HEK293 (cell line): ENCODE data around the gene GLIS1.

ENCODE experiments used
- CTCF ChIA-PET: fragments of 350-600 bp; formaldehyde crosslinking; extraction: SDS; loops from one replicate; lab custom pipeline; 2021; ENCODE audit warnings: antibody characterized with exemption; lab: Yijun Ruan, JAX
- POLR2A ChIA-PET: fragments of 300-600 bp; formaldehyde crosslinking; extraction: SDS; loops from one replicate; lab custom pipeline; 2020; ENCODE audit warnings: antibody characterized with exemption, inconsistent platforms; lab: Yijun Ruan, JAX
- H3K27ac ChIP-seq: fragments of 200-500 bp; sonication (Bioruptor generic); 2 replicates; pipeline ENCODE4 v1.5.1; 2014; ENCODE audit warnings: low read depth, low read length, control low read depth, inconsistent platforms; ENCODE audit errors: extremely low read depth
- H3K36me3 ChIP-seq, 2 experiments: fragments of 200-500 bp in 1 of 2; sonication (Bioruptor generic) in 1 of 2; 1 replicate in 1 of 2; 2 replicates in 1 of 2; pipeline ENCODE4 v1.5.1; 2014 to 2017; ENCODE audit warnings: inconsistent platforms in 2 of 2, low read length in 2 of 2; ENCODE audit not compliant: control insufficient read depth in 2 of 2, insufficient read depth in 1 of 2
- H3K4me1 ChIP-seq: fragments of 200-500 bp; sonication (Bioruptor generic); 2 replicates; pipeline ENCODE4 v1.5.1; 2014; ENCODE audit warnings: mild to moderate bottlenecking, low read length, inconsistent platforms; ENCODE audit not compliant: control insufficient read depth, insufficient read depth
- H3K4me3 ChIP-seq: 2 replicates; pipeline ENCODE4 v1.5.1; 2011; ENCODE audit warnings: low read depth, mild to moderate bottlenecking, control low read depth, low read length, moderate library complexity
- H3K9me3 ChIP-seq: fragments of 200-500 bp; sonication (Bioruptor generic); 2 replicates; pipeline ENCODE4 v1.5.1; 2014; ENCODE audit warnings: low read depth, low read length, inconsistent platforms; ENCODE audit not compliant: control insufficient read depth, insufficient read depth
- GLIS2 ChIP-seq: fragments of 450-650 bp; formaldehyde crosslinking; IDR thresholded peaks from 2 replicates; pipeline ENCODE4 v1.5.1; 2016; ENCODE audit warnings: missing biosample characterization, missing genetic modification characterization
- HOXC10 ChIP-seq: sonication (generic); formaldehyde crosslinking; IDR thresholded peaks from 2 replicates; pipeline ENCODE4 v1.8.1; 2023; ENCODE audit warnings: mild to moderate bottlenecking, missing genetic modification reagents
- KLF1 ChIP-seq: fragments of 450-650 bp; formaldehyde crosslinking; IDR thresholded peaks from 2 replicates; pipeline ENCODE4 v1.5.1; 2016; ENCODE audit warnings: missing biosample characterization, missing genetic modification characterization
- MEIS1 ChIP-seq: sonication (generic); formaldehyde crosslinking; IDR thresholded peaks from 2 replicates; pipeline ENCODE4 v1.8.1; 2022; ENCODE audit warnings: missing genetic modification reagents, mild to moderate bottlenecking, borderline replicate concordance
- MYNN ChIP-seq: fragments of 450-650 bp; formaldehyde crosslinking; IDR thresholded peaks from 2 replicates; pipeline ENCODE4 v1.5.1; 2016; ENCODE audit warnings: missing biosample characterization, missing genetic modification characterization, borderline replicate concordance
- RBAK ChIP-seq: fragments of 450-650 bp; formaldehyde crosslinking; IDR thresholded peaks from 2 replicates; pipeline ENCODE4 v1.5.1; 2016; ENCODE audit warnings: missing biosample characterization, missing genetic modification characterization
- SCRT1 ChIP-seq: fragments of 450-650 bp; formaldehyde crosslinking; IDR thresholded peaks from 2 replicates; pipeline ENCODE4 v1.5.1; 2016; ENCODE audit warnings: missing biosample characterization, missing genetic modification characterization, borderline replicate concordance
- SP3 ChIP-seq: fragments of 450-650 bp; formaldehyde crosslinking; IDR thresholded peaks from 2 replicates; pipeline ENCODE4 v1.5.1; 2016; ENCODE audit warnings: missing biosample characterization, missing genetic modification characterization
- ZFP41 ChIP-seq: fragments of 450-650 bp; formaldehyde crosslinking; IDR thresholded peaks from 2 replicates; pipeline ENCODE4 v1.5.1; 2016; ENCODE audit warnings: missing biosample characterization, missing genetic modification characterization, borderline replicate concordance
- ZNF426 ChIP-seq: fragments of 450-650 bp; formaldehyde crosslinking; IDR thresholded peaks from 2 replicates; pipeline ENCODE4 v1.5.1; 2017; ENCODE audit warnings: missing biosample characterization, missing genetic modification characterization, mild to moderate bottlenecking, inconsistent platforms, moderate library complexity
- ZNF529 ChIP-seq: fragments of 450-650 bp; formaldehyde crosslinking; IDR thresholded peaks from 2 replicates; pipeline ENCODE4 v1.5.1; 2017; ENCODE audit warnings: missing genetic modification characterization, missing biosample characterization; ENCODE audit not compliant: insufficient replicate concordance
- ZNF548 ChIP-seq: fragments of 450-650 bp; formaldehyde crosslinking; IDR thresholded peaks from 2 replicates; pipeline ENCODE4 v1.5.1; 2016; ENCODE audit warnings: missing biosample characterization, missing genetic modification characterization
- ZNF658 ChIP-seq: fragments of 450-650 bp; formaldehyde crosslinking; IDR thresholded peaks from 2 replicates; pipeline ENCODE4; 2016; ENCODE audit warnings: missing biosample characterization, missing genetic modification characterization
- ZNF707 ChIP-seq: fragments of 450-650 bp; formaldehyde crosslinking; IDR thresholded peaks from 2 replicates; pipeline ENCODE4 v1.5.1; 2016; ENCODE audit warnings: missing biosample characterization, missing genetic modification characterization
- ZNF76 ChIP-seq: fragments of 450-650 bp; formaldehyde crosslinking; IDR thresholded peaks from 2 replicates; pipeline ENCODE4; 2016; ENCODE audit warnings: low read depth, missing biosample characterization, missing genetic modification characterization, borderline replicate concordance
- TF ChIP-seq, protein P1 (sequence below): fragments of 450-650 bp; formaldehyde crosslinking; IDR thresholded peaks from 2 replicates; pipeline ENCODE4 v1.5.1; 2016; ENCODE audit warnings: missing biosample characterization, missing genetic modification characterization
- TF ChIP-seq, protein P2 (sequence below): fragments of 450-650 bp; formaldehyde crosslinking; IDR thresholded peaks from 2 replicates; pipeline ENCODE4 v1.5.1; 2016; ENCODE audit warnings: missing biosample characterization, missing genetic modification characterization, borderline replicate concordance
- TF ChIP-seq, protein P3 (sequence below): fragments of 450-650 bp; formaldehyde crosslinking; IDR thresholded peaks from 2 replicates; pipeline ENCODE4 v1.5.1; 2016; ENCODE audit warnings: missing biosample characterization, missing genetic modification characterization

Gene GLIS1

DNA sequence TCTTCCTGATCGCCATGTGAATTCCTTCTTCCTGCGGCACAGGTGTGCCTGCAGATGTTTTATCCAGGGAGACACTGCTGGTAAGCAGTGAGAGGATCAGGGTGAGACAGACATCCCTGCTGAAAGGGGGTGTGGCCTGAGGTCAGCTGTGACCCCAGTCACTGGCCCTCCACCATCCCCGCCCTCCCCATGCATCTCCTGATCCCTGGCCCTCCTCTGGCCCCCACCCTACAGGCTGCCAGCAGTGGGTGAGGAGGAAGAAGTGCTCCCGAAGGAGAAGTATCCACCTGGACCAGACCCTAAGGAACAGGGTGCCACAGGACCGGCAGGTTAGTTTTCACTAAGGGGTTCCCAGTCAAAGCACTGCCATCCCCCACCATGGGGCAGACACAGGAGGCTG, 85.3 kb downstream of the GLIS1 start:
- no peaks in the 10 kb centered on the region for H3K36me3 ChIP-seq
- ChIA-PET CTCF (interaction anchor here (0.7 kb wide), 1 partner anchor 29 kb away, joined by 5 read pairs; no protein-coding TSS in a partner anchor), POLR2A (no interaction called here)
- TF ChIP-seq ZNF76 (tag by site-specific recombination) (no peak), GLIS2 (tag by site-specific recombination) (no peak), ZNF658 (tag by site-specific recombination) (no peak), KLF1 (no peak), HOXC10 (CRISPR knock-in tag) (no peak), ZNF548 (tag by site-specific recombination) (no peak), RBAK (tag by site-specific recombination) (no peak), MEIS1 (CRISPR knock-in tag) (no peak), SP3 (tag by site-specific recombination) (no peak), ZNF529 (tag by site-specific recombination) (no peak), ZNF707 (tag by site-specific recombination) (no peak), MYNN (tag by site-specific recombination) (no peak), ZFP41 (tag by site-specific recombination) (no peak), SCRT1 (no peak)
- TF ChIP-seq, protein P1, sequence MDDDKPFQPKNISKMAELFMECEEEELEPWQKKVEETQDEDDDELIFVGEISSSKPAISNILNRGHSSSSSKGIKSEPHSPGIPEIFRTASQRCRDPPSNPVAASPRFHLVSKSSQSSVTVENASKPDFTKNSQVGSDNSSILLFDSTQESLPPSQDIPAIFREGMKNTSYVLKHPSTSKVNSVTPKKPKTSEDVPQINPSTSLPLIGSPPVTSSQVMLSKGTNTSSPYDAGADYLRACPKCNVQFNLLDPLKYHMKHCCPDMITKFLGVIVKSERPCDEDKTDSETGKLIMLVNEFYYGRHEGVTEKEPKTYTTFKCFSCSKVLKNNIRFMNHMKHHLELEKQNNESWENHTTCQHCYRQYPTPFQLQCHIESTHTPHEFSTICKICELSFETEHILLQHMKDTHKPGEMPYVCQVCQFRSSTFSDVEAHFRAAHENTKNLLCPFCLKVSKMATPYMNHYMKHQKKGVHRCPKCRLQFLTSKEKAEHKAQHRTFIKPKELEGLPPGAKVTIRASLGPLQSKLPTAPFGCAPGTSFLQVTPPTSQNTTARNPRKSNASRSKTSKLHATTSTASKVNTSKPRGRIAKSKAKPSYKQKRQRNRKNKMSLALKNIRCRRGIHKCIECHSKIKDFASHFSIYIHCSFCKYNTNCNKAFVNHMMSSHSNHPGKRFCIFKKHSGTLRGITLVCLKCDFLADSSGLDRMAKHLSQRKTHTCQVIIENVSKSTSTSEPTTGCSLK (tag by site-specific recombination), result no peak
- TF ChIP-seq, protein P2, sequence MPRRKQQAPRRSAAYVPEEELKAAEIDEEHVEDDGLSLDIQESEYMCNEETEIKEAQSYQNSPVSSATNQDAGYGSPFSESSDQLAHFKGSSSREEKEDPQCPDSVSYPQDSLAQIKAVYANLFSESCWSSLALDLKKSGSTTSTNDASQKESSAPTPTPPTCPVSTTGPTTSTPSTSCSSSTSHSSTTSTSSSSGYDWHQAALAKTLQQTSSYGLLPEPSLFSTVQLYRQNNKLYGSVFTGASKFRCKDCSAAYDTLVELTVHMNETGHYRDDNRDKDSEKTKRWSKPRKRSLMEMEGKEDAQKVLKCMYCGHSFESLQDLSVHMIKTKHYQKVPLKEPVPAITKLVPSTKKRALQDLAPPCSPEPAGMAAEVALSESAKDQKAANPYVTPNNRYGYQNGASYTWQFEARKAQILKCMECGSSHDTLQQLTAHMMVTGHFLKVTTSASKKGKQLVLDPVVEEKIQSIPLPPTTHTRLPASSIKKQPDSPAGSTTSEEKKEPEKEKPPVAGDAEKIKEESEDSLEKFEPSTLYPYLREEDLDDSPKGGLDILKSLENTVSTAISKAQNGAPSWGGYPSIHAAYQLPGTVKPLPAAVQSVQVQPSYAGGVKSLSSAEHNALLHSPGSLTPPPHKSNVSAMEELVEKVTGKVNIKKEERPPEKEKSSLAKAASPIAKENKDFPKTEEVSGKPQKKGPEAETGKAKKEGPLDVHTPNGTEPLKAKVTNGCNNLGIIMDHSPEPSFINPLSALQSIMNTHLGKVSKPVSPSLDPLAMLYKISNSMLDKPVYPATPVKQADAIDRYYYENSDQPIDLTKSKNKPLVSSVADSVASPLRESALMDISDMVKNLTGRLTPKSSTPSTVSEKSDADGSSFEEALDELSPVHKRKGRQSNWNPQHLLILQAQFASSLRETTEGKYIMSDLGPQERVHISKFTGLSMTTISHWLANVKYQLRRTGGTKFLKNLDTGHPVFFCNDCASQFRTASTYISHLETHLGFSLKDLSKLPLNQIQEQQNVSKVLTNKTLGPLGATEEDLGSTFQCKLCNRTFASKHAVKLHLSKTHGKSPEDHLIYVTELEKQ, result no peak
- TF ChIP-seq, protein P3, sequence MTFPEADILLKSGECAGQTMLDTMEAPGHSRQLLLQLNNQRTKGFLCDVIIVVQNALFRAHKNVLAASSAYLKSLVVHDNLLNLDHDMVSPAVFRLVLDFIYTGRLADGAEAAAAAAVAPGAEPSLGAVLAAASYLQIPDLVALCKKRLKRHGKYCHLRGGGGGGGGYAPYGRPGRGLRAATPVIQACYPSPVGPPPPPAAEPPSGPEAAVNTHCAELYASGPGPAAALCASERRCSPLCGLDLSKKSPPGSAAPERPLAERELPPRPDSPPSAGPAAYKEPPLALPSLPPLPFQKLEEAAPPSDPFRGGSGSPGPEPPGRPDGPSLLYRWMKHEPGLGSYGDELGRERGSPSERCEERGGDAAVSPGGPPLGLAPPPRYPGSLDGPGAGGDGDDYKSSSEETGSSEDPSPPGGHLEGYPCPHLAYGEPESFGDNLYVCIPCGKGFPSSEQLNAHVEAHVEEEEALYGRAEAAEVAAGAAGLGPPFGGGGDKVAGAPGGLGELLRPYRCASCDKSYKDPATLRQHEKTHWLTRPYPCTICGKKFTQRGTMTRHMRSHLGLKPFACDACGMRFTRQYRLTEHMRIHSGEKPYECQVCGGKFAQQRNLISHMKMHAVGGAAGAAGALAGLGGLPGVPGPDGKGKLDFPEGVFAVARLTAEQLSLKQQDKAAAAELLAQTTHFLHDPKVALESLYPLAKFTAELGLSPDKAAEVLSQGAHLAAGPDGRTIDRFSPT (tag by site-specific recombination), result no peak
- H3K4me1 ChIP-seq, result no peaks in the 10 kb centered on the region
- no peak overlapping the region for H3K4me3 ChIP-seq
- no peaks in the 10 kb centered on the region for H3K9me3 ChIP-seq
- no peak overlapping the region for H3K27ac ChIP-seq

DNA sequence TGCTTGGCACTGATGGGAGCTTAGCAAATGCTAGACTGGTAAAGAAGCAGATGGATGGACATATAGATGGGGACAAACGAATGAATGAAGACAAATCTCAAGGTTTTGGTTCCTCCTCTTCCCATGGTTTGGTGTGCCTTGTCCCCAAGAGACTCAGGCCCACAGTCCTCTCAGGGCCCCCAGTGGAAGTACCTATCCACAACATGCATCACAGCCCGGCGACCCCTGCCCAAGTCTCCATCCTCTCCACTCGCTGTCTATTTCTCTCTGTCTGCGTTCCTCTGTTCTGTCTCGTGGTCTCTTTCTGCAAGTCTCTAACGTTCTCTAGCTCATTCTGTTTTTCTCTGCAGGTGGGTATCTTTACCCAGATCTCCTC, 85.8 kb downstream of the GLIS1 start:
- no peak overlapping the region for H3K4me3 ChIP-seq
- CTCF ChIA-PET, result interaction anchor here (0.6 to 0.7 kb wide), 2 partner anchors 30 to 447 kb away, joined by 4 to 5 read pairs; no protein-coding TSS in a partner anchor
- no peaks in the 10 kb centered on the region for H3K4me1 ChIP-seq
- TF ChIP-seq ZNF426 (tag by site-specific recombination), result no peak
- TF ChIP-seq, all 188 proteins: peak for 0
- POLR2A ChIA-PET, result no interaction called here
- Histone ChIP-seq H3K27ac (no peak overlapping the region), H3K9me3 (no peaks in the 10 kb centered on the region), H3K36me3 (no peaks in the 10 kb centered on the region)
